ENCODE results near the gene DPH5. TPM values are rescaled to one million over a fixed set of nuclear protein-coding genes. Genes with fewer than 3 reads are reported as not detected.
"Not testable (repeated sequence)": the region's sequence is repeated elsewhere in the genome, so short reads cannot be mapped to it uniquely, and the experiment has no call there.

Gene DPH5
- polyA plus RNA-seq = 39.0 TPM
- long read RNA-seq, donor 1, partial matches to known transcripts = 0 of 4 reads
- long read RNA-seq, donor 1, other reads (novel, unspliced or antisense) = 0 of 4 reads
- long read RNA-seq, donor 2, partial matches to known transcripts = 10 of 15 reads
- long read RNA-seq, donor 2, other reads (novel, unspliced or antisense) = 0 of 15 reads
- long read RNA-seq, donor 3 = 0 reads
- long read RNA-seq, donor 4, partial matches to known transcripts = 0 of 2 reads
- long read RNA-seq, donor 4, other reads (novel, unspliced or antisense) = 0 of 2 reads
- long read RNA-seq, donor 5, transcript DPH5-203 (8 exons, 1,316 nt) = major isoform, 13 of 15 reads
- long read RNA-seq, donor 5, partial matches to known transcripts = 0 of 15 reads
- long read RNA-seq, donor 5, other reads (novel, unspliced or antisense) = 0 of 15 reads
- long read RNA-seq, donor 6, transcript DPH5-203 (8 exons, 1,316 nt) = major isoform, 6 of 8 reads
- long read RNA-seq, donor 6, partial matches to known transcripts = 0 of 8 reads
- long read RNA-seq, donor 6, other reads (novel, unspliced or antisense) = 0 of 8 reads
- long read RNA-seq, donor 7, partial matches to known transcripts = 0 of 6 reads
- long read RNA-seq, donor 7, other reads (novel, unspliced or antisense) = 0 of 6 reads
- long read RNA-seq, donor 8, transcript DPH5-203 (8 exons, 1,316 nt) = major isoform, 18 of 23 reads
- long read RNA-seq, donor 8, partial matches to known transcripts = 0 of 23 reads
- long read RNA-seq, donor 8, other reads (novel, unspliced or antisense) = 0 of 23 reads
- long read RNA-seq, donor 9, transcript DPH5-203 (8 exons, 1,316 nt) = major isoform, 9 of 27 reads
- long read RNA-seq, donor 9, partial matches to known transcripts = 5 of 27 reads
- long read RNA-seq, donor 9, other reads (novel, unspliced or antisense) = 5 of 27 reads
- long read RNA-seq, donor 10, transcript DPH5-203 (8 exons, 1,316 nt) = major isoform, 16 of 20 reads
- long read RNA-seq, donor 10, partial matches to known transcripts = 0 of 20 reads
- long read RNA-seq, donor 10, other reads (novel, unspliced or antisense) = 0 of 20 reads
- long read RNA-seq, donor 11, transcript DPH5-203 (8 exons, 1,316 nt) = major isoform, 10 of 11 reads
- long read RNA-seq, donor 11, partial matches to known transcripts = 0 of 11 reads
- long read RNA-seq, donor 11, other reads (novel, unspliced or antisense) = 0 of 11 reads

- Histone ChIP-seq H3K4me3 (ENCODE audit: low read length) (peak within 1 kb of the TSS; percentile 71), H3K9me3 (ENCODE audit: control insufficient read depth, low read depth, low read length) (no peaks in the 10 kb centered on the region), H3K27ac (ENCODE audit: low read length) (peak within 1 kb of the TSS; percentile 76), H3K4me1 (ENCODE audit: control insufficient read depth, insufficient read depth, low read length) (no peaks in the 10 kb centered on the region), H3K36me3 (ENCODE audit: control insufficient read depth, insufficient read depth, low read length) (no peaks in the 10 kb centered on the region), H3K27me3 (ENCODE audit: control insufficient read depth, insufficient read depth, low read length) (no peaks in the 10 kb centered on the region)
- DNase-seq = peak; percentile 81 to 95
- no CpG with 5 or more reads among the region's 37 CpGs for WGBS (ENCODE audit: insufficient coverage, low lambda C conversion rate)
Observed at GRCh38 chr1:101025657-101026429, at the start of gene DPH5. Gene DPH5, minus strand, starts transcription at chr1:101025784. Its CDS starts 341 bp downstream, at chr1:101025443.

GRCh38 chr1:101073836-101074235 lies 48.3 kb upstream of the DPH5 start:
- 100% methylated on average over 2 of the region's 2 CpGs for WGBS (ENCODE audit: insufficient coverage, low lambda C conversion rate)
- no peaks in the 10 kb centered on the region for H3K9me3 ChIP-seq (ENCODE audit: control insufficient read depth, low read depth, low read length)

GRCh38 chr1:101071470-101071891 lies 45.9 kb upstream of the DPH5 start:
- H3K4me3 ChIP-seq (ENCODE audit: low read length) = no peak overlapping the region
- DNase-seq = no peak
- no peaks in the 10 kb centered on the region for H3K9me3 ChIP-seq (ENCODE audit: control insufficient read depth, low read depth, low read length)
- no peak overlapping the region for H3K27ac ChIP-seq (ENCODE audit: low read length)
- no peaks in the 10 kb centered on the region for H3K4me1 ChIP-seq (ENCODE audit: control insufficient read depth, insufficient read depth, low read length)
- no peaks in the 10 kb centered on the region for H3K27me3 ChIP-seq (ENCODE audit: control insufficient read depth, insufficient read depth, low read length)
- no CpG with 5 or more reads among the region's 1 CpG for WGBS (ENCODE audit: insufficient coverage, low lambda C conversion rate)
- peaks cover 5% of the 10 kb centered on the region for H3K36me3 ChIP-seq (ENCODE audit: control insufficient read depth, insufficient read depth, low read length)

More at GRCh38 chr1:101073836-101074235, 48.3 kb upstream of the DPH5 start:
- no peaks in the 10 kb centered on the region for H3K27me3 ChIP-seq (ENCODE audit: control insufficient read depth, insufficient read depth, low read length)
- peaks cover 5% of the 10 kb centered on the region for H3K36me3 ChIP-seq (ENCODE audit: control insufficient read depth, insufficient read depth, low read length)
- H3K4me1 ChIP-seq (ENCODE audit: control insufficient read depth, insufficient read depth, low read length) = no peaks in the 10 kb centered on the region
- H3K27ac ChIP-seq (ENCODE audit: low read length) = no peak overlapping the region
- no peak for DNase-seq
- H3K4me3 ChIP-seq (ENCODE audit: low read length) = no peak overlapping the region

- WGBS (ENCODE audit: insufficient coverage, low lambda C conversion rate) = 100% methylated on average over 1 of the region's 4 CpGs
- no peaks in the 10 kb centered on the region for H3K27me3 ChIP-seq (ENCODE audit: control insufficient read depth, insufficient read depth, low read length)
- H3K9me3 ChIP-seq (ENCODE audit: control insufficient read depth, low read depth, low read length) = no peaks in the 10 kb centered on the region
- H3K4me1 ChIP-seq (ENCODE audit: control insufficient read depth, insufficient read depth, low read length) = no peaks in the 10 kb centered on the region
- no peak overlapping the region for H3K27ac ChIP-seq (ENCODE audit: low read length)
- H3K4me3 ChIP-seq (ENCODE audit: low read length) = no peak overlapping the region
- H3K36me3 ChIP-seq (ENCODE audit: control insufficient read depth, insufficient read depth, low read length) = no peaks in the 10 kb centered on the region
- no peak for DNase-seq
Observed at GRCh38 chr1:101069158-101069557, 43.6 kb upstream of the DPH5 start.

GRCh38 chr1:101066937-101067335 lies 41.4 kb upstream of the DPH5 start:
- H3K27ac ChIP-seq (ENCODE audit: low read length); H3K9me3 ChIP-seq (ENCODE audit: control insufficient read depth, low read depth, low read length); H3K4me1 ChIP-seq (ENCODE audit: control insufficient read depth, insufficient read depth, low read length); H3K27me3 ChIP-seq (ENCODE audit: control insufficient read depth, insufficient read depth, low read length); H3K36me3 ChIP-seq (ENCODE audit: control insufficient read depth, insufficient read depth, low read length); DNase-seq; H3K4me3 ChIP-seq (ENCODE audit: low read length): not testable (repeated sequence)
- 100% methylated on average over 1 of the region's 1 CpG for WGBS (ENCODE audit: insufficient coverage, low lambda C conversion rate)

- H3K9me3 ChIP-seq (ENCODE audit: control insufficient read depth, low read depth, low read length) = no peaks in the 10 kb centered on the region
- no peak overlapping the region for H3K4me3 ChIP-seq (ENCODE audit: low read length)
- H3K36me3 ChIP-seq (ENCODE audit: control insufficient read depth, insufficient read depth, low read length) = no peaks in the 10 kb centered on the region
- no peaks in the 10 kb centered on the region for H3K4me1 ChIP-seq (ENCODE audit: control insufficient read depth, insufficient read depth, low read length)
- H3K27ac ChIP-seq (ENCODE audit: low read length) = no peak overlapping the region
- no peaks in the 10 kb centered on the region for H3K27me3 ChIP-seq (ENCODE audit: control insufficient read depth, insufficient read depth, low read length)
- DNase-seq = no peak
Observed at GRCh38 chr1:101066260-101066936, 40.8 kb upstream of the DPH5 start.

- H3K9me3 ChIP-seq (ENCODE audit: control insufficient read depth, low read depth, low read length) = no peaks in the 10 kb centered on the region
Observed at GRCh38 chr1:101065575-101065974, 40.0 kb upstream of the DPH5 start.

GRCh38 chr1:101064697-101065096 lies 39.1 kb upstream of the DPH5 start:
- H3K4me3 ChIP-seq (ENCODE audit: low read length) = no peak overlapping the region
- no peaks in the 10 kb centered on the region for H3K27me3 ChIP-seq (ENCODE audit: control insufficient read depth, insufficient read depth, low read length)
- WGBS (ENCODE audit: insufficient coverage, low lambda C conversion rate) = no CpG with 5 or more reads among the region's 2 CpGs
- no peaks in the 10 kb centered on the region for H3K9me3 ChIP-seq (ENCODE audit: control insufficient read depth, low read depth, low read length)
- H3K4me1 ChIP-seq (ENCODE audit: control insufficient read depth, insufficient read depth, low read length) = no peaks in the 10 kb centered on the region
- no peaks in the 10 kb centered on the region for H3K36me3 ChIP-seq (ENCODE audit: control insufficient read depth, insufficient read depth, low read length)
- H3K27ac ChIP-seq (ENCODE audit: low read length) = no peak overlapping the region
- no peak for DNase-seq

More at GRCh38 chr1:101065575-101065974, 40.0 kb upstream of the DPH5 start:
- Histone ChIP-seq H3K36me3 (ENCODE audit: control insufficient read depth, insufficient read depth, low read length) (no peaks in the 10 kb centered on the region), H3K4me1 (ENCODE audit: control insufficient read depth, insufficient read depth, low read length) (no peaks in the 10 kb centered on the region), H3K4me3 (ENCODE audit: low read length) (no peak overlapping the region), H3K27ac (ENCODE audit: low read length) (no peak overlapping the region), H3K27me3 (ENCODE audit: control insufficient read depth, insufficient read depth, low read length) (no peaks in the 10 kb centered on the region)
- no peak for DNase-seq
- WGBS (ENCODE audit: insufficient coverage, low lambda C conversion rate) = 100% methylated on average over 1 of the region's 1 CpG

GRCh38 chr1:101060992-101061391 lies 35.4 kb upstream of the DPH5 start:
- DNase-seq = no peak
- Histone ChIP-seq H3K4me1 (ENCODE audit: control insufficient read depth, insufficient read depth, low read length) (no peaks in the 10 kb centered on the region), H3K27ac (ENCODE audit: low read length) (no peak overlapping the region), H3K36me3 (ENCODE audit: control insufficient read depth, insufficient read depth, low read length) (no peaks in the 10 kb centered on the region), H3K27me3 (ENCODE audit: control insufficient read depth, insufficient read depth, low read length) (no peaks in the 10 kb centered on the region), H3K9me3 (ENCODE audit: control insufficient read depth, low read depth, low read length) (no peaks in the 10 kb centered on the region), H3K4me3 (ENCODE audit: low read length) (no peak overlapping the region)
- 83% methylated on average over 1 of the region's 1 CpG for WGBS (ENCODE audit: insufficient coverage, low lambda C conversion rate)
